HG02885 (cell line): ENCODE data around the gene NOP53.
"Not testable (repeated sequence)": the region's sequence is repeated elsewhere in the genome, so short reads cannot be mapped to it uniquely, and the experiment has no call there.

Source experiments
- ATAC-seq: cut with Tn5 transposase; IDR thresholded peaks from one replicate; pipeline ENCODE4 v1.9.1; 2021; ENCODE audit warnings: mild to moderate bottlenecking; ENCODE audit not compliant: unreplicated experiment, poor library complexity

The NOP53 gene

DNA sequence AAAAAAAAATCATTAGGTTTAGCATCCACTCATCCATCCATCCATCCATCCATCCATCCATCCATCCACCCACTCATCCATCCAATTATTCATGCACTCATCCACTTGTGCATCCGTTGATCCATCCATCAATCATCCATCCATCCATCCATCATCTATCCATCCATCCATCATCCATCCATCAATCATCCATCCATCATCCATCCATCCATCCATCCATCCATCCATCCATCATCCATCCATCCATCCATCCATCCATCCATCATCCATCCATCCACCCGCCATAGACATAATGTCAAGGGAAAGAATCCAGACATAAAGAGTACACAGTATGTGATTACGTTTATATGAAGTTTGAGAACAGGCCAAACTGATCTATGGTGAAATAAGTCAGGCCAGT, 24.2 kb downstream of the NOP53 start:
- no peak for ATAC-seq

DNA sequence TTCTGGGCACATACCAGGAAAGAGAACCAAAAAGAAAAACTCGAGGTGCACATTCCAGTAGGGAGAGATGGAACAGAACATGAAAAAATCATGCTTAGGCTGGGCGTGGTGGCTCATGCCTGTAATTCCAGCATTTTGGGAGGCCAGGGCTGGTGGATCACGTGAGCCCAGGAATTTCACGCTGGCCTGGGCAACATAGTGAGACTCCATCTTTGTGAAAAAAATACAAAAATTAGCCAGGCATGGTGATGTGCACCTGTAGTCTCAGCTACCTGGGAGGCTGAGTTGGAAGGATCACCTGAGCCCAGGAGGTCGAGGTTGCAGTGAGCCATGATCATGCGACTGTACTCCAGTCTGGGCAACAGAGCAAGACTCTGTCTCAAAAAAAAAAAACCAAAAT, 25.9 kb downstream of the NOP53 start:
- not testable (repeated sequence) for ATAC-seq

DNA sequence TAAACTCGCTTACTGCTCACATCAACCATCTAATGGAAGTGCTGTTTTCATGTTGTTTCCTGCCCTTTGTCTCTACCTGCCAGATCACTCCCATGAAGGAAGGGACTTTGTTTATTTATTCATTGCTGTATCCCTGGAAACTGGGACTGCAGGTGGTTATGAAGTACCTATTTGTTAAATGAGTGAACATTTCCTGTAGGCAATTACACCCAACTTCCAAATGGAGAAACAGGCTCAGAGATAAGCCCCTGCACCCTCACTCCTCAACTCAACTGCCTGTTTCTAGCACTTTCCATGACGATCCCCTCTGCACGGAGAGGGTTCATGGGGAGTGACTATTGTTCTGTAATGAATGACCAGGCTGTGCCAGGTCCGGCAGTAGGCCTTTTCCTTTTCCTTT, 31.2 kb downstream of the NOP53 start:
- ATAC-seq = no peak

GRCh38 chr19:47777245-47778048, 32.1 kb downstream of the NOP53 start:
- ATAC-seq = not testable (repeated sequence)

GRCh38 chr19:47778049-47778953, 33.0 kb downstream of the NOP53 start, which contains the start of gene SELENOW:
SELENOW (plus strand) TSS chr19:47778703; CDS start chr19:47778786, 83 bp downstream.
- ATAC-seq = peak; percentile 83

GRCh38 chr19:47778954-47779351, 33.6 kb downstream of the NOP53 start:
- ATAC-seq = no peak

- no peak for ATAC-seq
These were observed 34.3 kb downstream of the NOP53 start for GRCh38 chr19:47779524-47780214.

DNA sequence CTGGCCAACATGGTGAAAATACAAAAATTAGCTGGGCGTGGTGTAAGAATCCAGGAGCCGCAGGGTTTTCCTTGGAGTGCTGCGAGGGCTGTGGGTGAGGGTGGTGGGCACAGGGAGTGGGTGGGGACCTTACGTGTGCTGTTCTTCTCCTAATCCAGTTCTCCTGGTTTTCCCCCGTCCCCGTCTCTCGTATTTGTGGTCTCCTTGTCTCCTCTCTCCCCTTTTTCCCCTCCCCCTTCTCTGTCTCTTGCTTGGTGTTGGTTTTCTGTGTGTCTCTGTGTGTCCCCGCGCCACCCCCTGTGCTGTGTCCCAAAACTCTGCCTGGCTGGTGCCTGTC, 34.8 kb downstream of the NOP53 start:
- ATAC-seq = no peak

- no peak for ATAC-seq
These were observed 36.4 kb downstream of the NOP53 start for GRCh38 chr19:47781590-47782262.

DNA sequence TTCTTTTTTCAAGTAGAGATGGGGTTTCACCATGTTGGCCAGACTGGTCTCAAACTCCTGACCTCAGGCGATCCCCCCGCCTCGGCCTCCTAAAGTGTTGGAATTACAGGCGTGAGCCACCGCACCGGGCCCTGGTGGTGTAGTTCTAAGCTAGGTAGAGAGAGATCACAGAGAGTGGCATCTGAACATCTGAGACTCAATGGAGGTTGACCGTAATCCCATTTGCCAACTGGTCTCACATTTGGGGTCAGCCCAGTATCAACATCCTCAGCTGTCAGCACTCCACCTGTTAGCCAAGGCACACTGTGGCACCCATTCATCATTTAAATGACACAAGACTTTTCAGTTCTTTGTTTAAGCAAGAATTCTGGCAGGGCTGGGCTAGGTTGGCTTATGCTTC, 41.2 kb downstream of the NOP53 start:
- ATAC-seq = no peak

DNA sequence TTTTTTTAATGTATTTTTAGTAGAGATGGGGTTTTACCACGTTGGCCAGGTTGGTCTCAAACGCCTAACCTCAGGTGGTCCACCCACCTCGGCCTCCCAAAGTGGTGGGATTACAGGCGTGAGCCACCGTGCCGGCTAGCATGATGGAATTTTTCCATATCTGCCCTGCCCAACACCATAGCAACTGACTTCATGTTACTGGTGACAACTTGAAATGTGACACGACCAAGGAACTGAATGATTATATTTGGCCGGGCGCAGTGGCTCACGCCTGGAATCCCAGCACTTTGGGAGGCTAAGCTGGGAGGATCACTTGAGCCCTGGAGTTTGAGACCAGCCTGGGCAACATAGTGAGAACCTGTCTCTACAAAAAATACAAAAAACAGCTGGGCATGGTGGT, 42.0 kb downstream of the NOP53 start:
- ATAC-seq = not testable (repeated sequence)

GRCh38 chr19:47789811-47790210, 44.5 kb downstream of the NOP53 start:
- not testable (repeated sequence) for ATAC-seq

DNA sequence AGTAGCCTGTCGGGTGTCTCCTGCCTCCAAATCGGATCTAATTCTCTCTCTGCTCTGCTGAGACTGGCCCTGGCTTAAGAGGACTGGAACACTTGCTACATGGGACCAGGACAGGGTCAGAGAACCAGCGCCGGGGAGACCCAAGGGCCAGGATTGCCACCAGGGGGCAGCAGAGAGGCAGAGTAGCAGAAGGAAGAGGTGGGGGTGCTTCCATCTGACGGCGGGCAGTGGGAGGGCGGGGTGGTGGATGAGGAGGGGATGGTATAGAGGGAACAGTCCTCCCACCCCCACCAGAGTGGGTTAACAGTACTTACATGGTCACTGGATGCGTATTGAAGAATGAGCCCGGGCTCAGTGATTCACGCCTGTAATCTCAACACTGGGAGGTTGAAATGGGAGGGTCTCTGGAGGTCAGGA, 45.1 kb downstream of the NOP53 start:
- no peak for ATAC-seq

GRCh38 chr19:47792616-47793015, 47.3 kb downstream of the NOP53 start:
- no peak for ATAC-seq

DNA sequence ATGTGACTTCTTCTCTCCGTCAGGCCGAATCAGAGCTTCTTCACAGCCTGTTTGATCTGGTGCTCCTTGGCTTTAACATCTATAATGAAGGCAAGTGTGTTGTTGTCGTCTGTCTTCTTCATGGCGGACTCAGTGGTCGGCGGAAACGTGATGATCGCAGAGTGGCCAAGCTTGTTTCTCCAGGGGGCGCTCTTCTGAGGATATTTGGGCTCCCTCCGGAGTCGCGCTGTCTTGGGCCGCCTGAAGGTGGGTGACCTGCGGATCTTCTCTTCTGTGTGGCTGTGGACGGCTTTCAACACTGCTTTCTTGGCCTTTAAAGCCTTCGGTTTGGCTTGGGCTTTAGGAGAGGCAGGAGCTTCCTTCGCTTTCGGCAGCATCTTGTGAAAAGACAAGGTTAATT, 49.2 kb downstream of the NOP53 start:
- no peak for ATAC-seq

DNA sequence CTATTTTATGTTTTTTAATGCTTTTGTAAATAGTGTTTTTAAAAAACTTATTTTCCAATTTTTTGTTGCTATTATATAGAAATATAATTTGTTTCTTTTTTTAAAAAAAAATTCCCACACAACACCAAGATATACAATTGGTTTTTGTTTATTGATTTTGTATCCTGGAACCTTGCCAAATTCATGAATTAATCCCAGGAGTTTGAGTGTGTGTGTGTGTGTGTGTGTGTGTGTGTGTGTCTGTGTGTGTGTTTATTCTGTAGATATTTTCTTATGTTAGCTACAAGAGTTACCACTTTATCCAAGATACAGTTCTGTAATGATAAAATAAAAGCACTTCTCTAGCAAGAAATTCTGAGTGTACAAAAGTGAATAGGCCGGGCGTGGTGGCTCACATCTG, 51.4 kb downstream of the NOP53 start:
- ATAC-seq = no peak

GRCh38 chr19:47797996-47798903, 52.9 kb downstream of the NOP53 start:
- no peak for ATAC-seq

DNA sequence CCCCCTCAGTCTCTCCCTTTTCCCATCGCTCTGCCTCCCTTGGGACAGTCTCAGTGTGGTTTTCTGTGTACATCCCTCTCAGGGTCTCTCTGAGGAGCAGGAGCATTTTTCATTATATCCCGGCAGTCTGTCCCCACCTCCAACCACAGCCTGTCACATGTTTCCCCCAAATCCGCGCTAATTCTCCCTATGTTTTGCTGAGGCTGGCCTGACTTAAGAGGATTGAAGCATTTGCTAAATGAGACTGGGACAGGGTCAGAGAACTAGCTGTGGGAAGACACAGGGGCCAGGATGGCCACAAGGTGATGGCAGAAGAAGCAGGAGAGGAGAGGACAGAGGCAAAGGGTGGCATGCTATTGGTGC, 53.5 kb downstream of the NOP53 start:
- no peak for ATAC-seq

DNA sequence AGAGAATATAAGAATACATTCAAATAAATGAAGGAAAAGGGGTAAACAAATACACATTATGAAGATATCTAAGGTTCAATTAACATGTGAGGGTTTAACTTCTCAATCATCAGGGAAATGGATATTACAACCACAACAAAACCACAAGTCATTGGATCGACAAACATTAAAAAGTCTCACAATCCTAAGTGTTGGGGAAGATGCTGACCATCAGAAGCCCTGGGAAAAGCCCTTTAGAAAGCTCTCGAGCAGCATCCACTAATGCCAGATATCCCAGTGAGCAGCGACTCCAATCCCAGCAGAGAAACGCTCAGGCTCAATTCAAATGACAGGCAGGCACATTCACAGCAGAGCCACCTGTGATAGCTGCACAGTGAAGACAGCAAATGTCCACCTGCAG, 55.9 kb downstream of the NOP53 start:
- no peak for ATAC-seq
